Measurements from ENCODE around the gene CUL5. TPM values are rescaled to one million over a fixed set of nuclear protein-coding genes. Genes with fewer than 3 reads are reported as not detected.

Gene CUL5
- total and polyA plus RNA-seq, 8 donors = 31.1 to 47.3 (median 41.8) TPM

DNA sequence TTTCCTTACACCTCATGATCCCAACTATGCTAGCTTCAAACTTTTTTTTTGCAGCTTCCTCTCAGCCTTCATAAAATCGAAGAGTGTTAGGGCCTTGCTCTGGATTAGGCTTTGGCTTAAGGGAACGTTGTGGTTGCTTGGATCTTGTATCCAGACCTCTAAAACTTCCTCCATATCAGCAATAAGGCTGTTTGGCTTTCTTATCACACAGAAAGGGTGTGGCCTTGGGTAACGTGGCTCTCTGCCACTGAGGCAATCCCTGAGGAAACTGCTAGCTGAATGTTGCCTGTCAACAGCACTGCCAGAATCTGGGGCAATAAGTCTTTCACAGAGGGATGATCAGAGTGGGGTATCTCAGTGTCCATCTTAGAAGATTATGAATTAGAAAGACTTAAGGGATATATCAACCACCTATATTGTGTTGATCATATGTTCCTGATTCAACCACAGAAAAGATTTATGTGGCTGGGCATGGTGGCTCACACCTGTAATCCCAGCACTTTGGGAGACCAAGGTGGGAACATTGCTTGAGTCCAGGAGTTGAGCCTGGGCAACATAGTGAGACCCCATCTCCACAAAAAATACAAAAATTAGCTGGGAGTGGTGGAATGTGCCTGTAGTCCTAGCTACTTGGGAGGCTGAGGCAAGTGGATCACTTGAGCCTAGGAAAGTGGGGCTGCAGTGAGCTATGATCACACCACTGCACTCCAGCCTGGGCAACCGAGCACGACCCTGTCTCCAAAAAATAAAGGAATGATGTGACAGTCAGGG lies 12.5 kb upstream of the CUL5 start:
- H3K4me1 ChIP-seq = no peaks in the 10 kb centered on the region
- no peaks in the 10 kb centered on the region for H3K9me3 ChIP-seq
- H3K27me3 ChIP-seq = no peaks in the 10 kb centered on the region
- no peak overlapping the region for H3K27ac ChIP-seq
- no peak for ATAC-seq
- no peak for TF ChIP-seq CTCF (IDR thresholded peaks at IDR 0.05)
- DNase-seq = no peak
- intact Hi-C loops (cut with DNase I) = no loop called here
- H3K36me3 ChIP-seq = no peaks in the 10 kb centered on the region
- no peak overlapping the region for H3K4me3 ChIP-seq

DNA sequence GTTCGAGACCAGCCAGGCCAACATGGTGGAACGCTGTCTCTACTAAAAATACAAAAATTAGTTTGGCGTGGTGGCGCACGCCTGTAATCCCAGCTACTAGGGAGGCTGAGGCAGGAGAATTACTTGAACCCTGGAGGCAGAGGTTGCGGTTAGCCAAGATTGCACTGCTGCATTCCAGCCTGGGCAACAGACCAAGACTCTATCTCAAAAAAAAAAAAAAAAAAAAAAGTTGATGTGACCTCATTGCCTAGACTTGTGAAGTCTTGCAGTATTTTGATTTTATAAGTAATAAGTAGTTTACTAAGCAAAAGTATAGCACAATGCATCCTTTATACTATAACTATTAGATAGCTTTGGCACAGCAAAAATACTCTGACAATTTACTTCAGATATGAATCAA lies 9.9 kb upstream of the CUL5 start:
- ATAC-seq = no peak
- intact Hi-C loops (cut with DNase I) = no loop called here
- no peaks in the 10 kb centered on the region for H3K4me1 ChIP-seq
- no peaks in the 10 kb centered on the region for H3K27me3 ChIP-seq
- H3K9me3 ChIP-seq = no peaks in the 10 kb centered on the region
- no peak for TF ChIP-seq CTCF (IDR thresholded peaks at IDR 0.05)
- no peak overlapping the region for H3K4me3 ChIP-seq
- DNase-seq = no peak
- no peaks in the 10 kb centered on the region for H3K36me3 ChIP-seq
- no peak overlapping the region for H3K27ac ChIP-seq

DNA sequence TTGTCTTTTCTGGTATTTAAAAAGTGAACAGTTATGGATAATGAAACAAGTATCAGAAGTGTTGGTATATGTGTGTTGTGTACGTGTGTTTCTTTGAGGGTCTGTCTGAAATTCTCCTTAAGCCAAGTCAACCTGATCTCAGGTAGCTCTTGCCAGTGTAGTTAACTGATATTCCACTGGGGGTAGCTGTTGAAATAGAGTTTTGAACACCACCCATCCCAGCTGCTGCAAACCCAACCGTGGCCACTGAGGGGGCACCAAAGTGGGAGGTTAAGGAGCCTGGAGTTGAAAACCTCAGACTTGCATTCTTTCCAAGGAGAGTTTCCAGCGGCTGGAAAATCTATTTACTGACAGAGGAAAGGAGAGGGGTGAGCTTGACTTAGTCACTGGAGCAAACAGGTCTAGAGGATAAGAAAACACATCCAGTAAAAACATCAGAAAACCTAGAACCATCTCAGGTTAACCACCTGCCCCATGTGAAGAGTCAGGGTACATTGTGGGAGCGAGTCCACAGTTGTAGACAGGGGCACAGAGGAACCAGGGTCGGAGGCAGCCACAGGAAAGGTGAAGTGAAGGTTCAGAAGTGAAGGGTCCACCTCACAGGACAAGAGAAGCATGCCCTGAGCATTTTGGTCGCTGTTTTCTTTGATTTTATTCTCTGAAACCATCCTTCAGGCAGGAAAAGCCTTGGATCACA lies 8.8 kb upstream of the CUL5 start:
- intact Hi-C loops (cut with DNase I) = no loop called here
- no peak for DNase-seq
- Histone ChIP-seq H3K36me3 (no peaks in the 10 kb centered on the region), H3K4me1 (no peaks in the 10 kb centered on the region), H3K9me3 (no peaks in the 10 kb centered on the region), H3K4me3 (no peak overlapping the region), H3K27ac (no peak overlapping the region), H3K27me3 (no peaks in the 10 kb centered on the region)
- peak; percentile 18 to 23 for TF ChIP-seq CTCF (IDR thresholded peaks at IDR 0.05)
- peak; percentile 65 for ATAC-seq

DNA sequence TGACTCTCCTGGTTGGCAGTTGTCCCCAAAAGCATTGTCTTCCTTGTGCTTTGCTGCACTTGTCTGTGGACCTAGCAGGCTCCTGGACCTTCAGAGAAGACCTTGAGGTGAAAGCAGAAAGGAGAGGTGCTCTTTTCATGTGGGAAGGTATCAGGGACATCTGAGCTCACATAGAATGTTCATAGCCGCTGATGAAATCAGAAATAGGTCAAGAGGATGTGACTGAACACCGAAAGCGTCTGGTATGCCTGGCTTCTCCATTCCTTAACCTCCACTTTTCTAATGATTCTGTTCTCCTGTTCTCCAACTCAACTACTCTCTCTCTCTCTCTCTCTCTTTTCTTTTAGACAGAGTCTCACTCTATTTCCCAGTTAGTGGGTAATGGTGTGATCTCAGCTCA lies 6.2 kb upstream of the CUL5 start:
- intact Hi-C loops (cut with DNase I) = no loop called here
- H3K27ac ChIP-seq = no peak overlapping the region

More for the DNA sequence above, 6.2 kb upstream of the CUL5 start:
- Histone ChIP-seq H3K4me3 (no peak overlapping the region), H3K9me3 (no peaks in the 10 kb centered on the region), H3K4me1 (no peaks in the 10 kb centered on the region), H3K36me3 (no peaks in the 10 kb centered on the region), H3K27me3 (no peaks in the 10 kb centered on the region)
- no peak for DNase-seq
- no peak for TF ChIP-seq CTCF (IDR thresholded peaks at IDR 0.05)
- ATAC-seq = no peak
